ENCODE results near the gene PSMB10.

PSMB10 gene

DNA sequence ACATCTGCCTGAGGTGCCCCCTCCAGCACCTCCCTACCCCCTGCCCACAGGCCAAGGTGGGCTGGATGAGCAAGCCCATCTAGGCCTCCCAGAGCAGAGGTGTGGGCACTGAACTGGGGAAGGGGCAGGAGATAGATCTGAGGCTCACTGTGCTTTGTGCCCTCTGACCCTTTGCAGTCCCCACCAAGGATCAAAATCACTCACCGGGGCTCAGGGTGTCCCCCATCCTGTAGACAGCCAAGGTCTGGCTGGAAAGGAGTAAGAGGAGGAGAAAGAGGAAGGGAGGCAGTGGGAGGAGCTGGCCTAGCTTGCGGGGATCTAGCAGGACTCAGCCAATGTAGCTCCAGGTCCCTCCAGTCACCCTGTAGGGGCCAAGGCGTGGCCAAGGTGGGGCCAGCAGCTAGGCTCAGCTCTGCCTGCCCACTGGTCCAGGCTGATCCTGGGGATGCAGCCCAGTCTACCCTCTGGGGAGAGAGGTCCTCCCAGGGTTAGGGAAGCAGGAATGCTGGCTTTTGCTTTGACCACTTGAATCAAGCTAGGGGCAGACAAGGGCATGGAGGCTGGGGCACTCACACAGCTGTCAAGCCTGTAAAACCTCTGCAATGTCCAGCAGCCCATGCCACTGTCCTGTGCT, 30.0 kb upstream of the PSMB10 start:
- TF ChIP-seq, protein P1, sequence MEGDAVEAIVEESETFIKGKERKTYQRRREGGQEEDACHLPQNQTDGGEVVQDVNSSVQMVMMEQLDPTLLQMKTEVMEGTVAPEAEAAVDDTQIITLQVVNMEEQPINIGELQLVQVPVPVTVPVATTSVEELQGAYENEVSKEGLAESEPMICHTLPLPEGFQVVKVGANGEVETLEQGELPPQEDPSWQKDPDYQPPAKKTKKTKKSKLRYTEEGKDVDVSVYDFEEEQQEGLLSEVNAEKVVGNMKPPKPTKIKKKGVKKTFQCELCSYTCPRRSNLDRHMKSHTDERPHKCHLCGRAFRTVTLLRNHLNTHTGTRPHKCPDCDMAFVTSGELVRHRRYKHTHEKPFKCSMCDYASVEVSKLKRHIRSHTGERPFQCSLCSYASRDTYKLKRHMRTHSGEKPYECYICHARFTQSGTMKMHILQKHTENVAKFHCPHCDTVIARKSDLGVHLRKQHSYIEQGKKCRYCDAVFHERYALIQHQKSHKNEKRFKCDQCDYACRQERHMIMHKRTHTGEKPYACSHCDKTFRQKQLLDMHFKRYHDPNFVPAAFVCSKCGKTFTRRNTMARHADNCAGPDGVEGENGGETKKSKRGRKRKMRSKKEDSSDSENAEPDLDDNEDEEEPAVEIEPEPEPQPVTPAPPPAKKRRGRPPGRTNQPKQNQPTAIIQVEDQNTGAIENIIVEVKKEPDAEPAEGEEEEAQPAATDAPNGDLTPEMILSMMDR (IDR thresholded peaks at IDR 0.05) = no peak

DNA sequence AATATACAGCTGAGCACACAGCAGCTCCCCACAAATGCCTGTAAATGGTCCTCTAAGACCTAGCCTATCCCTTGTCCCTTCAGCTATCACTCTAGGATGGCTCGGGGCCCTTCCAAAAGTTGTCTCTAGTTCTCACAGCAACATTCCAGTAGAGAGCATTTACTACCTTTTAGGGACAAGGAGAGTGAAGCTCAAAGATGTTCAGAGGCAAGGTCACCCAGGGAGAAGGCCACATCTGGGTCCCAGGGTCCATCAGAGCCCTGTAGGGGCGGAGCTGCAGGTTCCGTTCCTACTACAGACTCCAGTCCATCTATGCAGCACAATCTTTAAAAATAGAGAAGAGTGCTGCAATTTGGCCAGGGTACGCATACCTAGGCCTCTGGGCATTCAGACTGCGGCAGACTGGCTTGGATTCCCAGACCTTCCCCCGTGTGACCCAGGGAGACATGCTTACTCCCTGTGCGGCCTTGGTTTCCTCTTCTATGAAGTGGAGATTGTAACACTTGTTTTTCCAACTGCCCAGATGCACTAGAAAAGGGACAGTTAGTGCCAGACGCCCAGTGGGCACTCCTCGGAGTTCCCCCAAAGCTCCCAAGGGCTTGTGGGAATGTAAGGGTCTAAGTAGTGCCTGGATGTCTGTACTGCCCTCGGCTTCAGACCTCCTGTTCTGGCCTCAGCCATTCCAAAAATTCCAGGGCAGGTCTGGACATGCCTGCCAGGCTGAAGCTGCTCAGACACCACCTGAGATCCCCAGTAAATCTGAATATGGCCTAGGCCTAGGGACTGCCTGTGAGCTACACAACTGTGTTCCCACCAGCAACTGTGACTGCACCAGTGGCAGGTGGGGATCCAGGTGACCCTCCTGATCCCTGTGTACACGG, 29.3 kb upstream of the PSMB10 start:
- TF ChIP-seq, protein P1 (IDR thresholded peaks at IDR 0.05) = no peak

DNA sequence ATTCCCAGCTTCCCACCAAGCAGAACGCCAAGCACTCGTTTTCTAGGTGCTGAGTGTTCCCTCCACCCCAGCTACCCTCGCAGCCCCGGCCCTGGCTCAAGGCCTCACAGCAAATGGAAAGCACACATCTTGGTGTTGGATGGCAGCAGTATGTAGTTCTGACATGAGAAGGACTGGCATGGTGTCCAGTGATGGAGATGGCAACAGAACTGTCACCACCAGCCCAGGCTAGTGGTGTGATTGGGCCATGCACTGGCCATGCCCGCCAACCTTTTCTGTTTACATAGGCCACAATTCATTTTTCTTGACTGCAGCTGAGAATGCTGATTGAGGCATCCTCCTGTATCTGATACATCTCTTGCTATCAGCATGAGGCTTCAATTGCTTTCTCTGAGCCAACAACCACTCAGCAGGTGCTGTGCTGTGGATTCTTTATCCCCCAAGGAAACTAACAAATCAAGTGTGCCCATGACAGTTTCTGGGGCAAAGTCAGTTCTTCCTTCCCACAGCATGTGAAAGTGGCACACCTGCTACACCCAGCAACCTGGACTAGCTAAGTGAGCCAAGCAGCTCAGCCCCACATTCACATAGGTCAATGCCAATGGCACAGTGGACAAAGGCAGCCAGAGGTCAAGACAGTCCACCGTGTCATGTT, 28.0 kb upstream of the PSMB10 start:
- TF ChIP-seq, protein P1 (IDR thresholded peaks at IDR 0.05) = no peak

DNA sequence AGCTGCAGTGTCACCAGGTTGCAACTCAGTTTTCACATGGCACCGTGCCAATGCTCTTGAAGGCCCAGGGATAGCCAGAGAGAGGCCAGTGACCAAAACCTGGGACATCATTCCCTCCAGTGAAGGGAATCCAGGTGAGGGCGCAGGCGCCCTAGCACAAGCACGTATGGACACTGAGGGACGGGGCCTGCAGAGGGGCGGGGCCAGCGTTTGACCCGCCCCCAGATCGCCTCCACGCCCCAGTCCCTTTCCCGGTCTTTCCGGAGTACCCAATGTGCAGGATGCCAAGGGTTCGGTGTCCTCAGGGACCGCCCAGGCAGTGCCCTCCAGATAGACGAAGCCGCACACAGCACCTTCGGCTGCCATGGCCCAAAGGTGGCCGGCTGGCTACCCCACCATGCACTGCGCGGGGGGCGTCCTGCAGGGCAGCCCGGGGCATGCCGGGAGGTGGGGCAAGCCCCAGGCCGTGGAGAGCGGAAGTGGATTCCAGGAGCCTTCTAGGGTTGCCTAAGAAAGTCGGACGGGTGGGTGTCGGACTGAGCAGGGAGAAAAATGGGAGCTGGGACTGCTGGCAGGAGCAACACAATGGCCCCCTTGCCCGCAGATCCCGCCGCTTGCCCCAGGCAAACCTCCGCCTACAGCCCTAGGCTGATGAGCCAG, 27.1 kb upstream of the PSMB10 start:
- TF ChIP-seq, protein P1 (IDR thresholded peaks at IDR 0.05) = no peak

DNA sequence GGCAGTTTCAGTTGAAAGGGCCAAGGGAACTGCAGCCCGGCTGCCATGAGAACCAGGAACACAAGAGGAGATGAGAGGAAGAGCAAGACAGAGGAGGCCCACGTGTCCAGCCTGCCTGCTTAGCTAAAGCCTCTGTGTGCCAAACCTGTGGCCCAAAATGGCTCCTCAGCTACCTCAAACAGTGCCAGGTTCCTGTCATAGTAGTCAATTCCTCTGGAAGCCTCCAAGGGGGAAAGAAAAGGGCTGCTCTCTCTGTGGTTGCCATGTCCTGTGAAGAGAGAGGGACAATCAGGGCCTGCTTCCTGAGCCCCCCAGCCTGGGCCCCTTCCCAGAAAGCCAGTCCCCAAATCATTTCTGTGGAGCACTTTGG, 26.6 kb upstream of the PSMB10 start:
- TF ChIP-seq, protein P1 (IDR thresholded peaks at IDR 0.05) = no peak

DNA sequence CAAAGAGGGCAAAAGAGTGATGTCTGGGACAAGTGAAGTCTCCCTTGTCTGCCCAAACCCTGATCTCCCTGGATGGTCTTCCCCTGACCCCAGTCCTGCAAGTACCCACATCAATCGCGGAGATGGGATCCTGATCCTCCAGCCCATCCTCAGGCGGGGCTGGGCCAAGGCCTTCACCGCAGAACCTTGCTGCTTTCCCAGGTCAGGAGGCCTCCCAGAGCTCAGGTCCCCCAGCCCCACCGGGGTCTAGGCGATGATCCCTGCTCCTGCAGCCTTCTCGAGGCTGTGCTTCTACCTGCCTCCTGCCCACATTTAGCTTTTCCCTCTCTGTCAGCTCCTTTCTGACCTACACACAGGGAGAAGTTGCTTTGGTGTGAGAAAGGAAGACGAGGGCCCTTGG, 25.5 kb upstream of the PSMB10 start:
- TF ChIP-seq, protein P1 (IDR thresholded peaks at IDR 0.05) = no peak

DNA sequence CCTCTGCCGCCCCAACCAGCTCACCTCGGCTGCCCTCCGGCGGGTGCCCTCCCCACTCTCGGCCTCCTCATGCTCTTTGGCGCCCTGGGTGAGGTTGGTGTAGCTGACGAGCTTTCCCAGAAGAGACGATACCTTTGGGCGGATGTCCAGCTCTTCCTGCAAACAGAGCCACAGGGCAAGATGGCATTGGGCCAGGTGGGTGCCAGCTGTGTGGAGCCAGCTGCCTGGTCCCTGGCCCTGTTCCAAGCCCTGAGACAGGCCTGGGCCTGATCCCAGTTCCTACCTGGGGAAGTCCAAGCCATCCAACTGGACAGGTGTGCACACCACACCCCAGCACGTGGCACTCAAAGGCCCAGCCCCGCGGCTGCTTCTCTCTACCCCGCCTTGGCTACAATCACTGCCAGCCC, 24.9 kb upstream of the PSMB10 start:
- TF ChIP-seq, protein P1 (IDR thresholded peaks at IDR 0.05) = no peak

All from LNCAP (cell line).